ENCODE results near the gene OSCP1. TPM values are rescaled to one million over a fixed set of nuclear protein-coding genes. Genes with fewer than 3 reads are reported as not detected.

OSCP1 gene
- total and polyA plus RNA-seq, 2 donors (not counting 1 experiment from before 2014, with no cell fraction given) = 6.5 to 10.7 TPM

- no peaks in the 10 kb centered on the region for H3K36me3 ChIP-seq (ENCODE audit: control insufficient read depth, insufficient read depth, low read length)
- no peak overlapping the region for H3K4me3 ChIP-seq (replicated peaks in 1 of 4; ENCODE audit: control extremely low read depth in 1 of 4, insufficient read depth in 1 of 4, low read depth in 3 of 4, low read length in 4 of 4)
- TF ChIP-seq EZH2 (IDR thresholded peaks at IDR 0.05; ENCODE audit: low read length, missing control alignments) = no peak
- H3K27me3 ChIP-seq (ENCODE audit: control insufficient read depth, insufficient read depth, low read length) = no peaks in the 10 kb centered on the region
- no peak overlapping the region for H3K9ac ChIP-seq (ENCODE audit: insufficient read depth, low read length)
- no peaks in the 10 kb centered on the region for H4K20me1 ChIP-seq (ENCODE audit: control insufficient read depth, extremely low read depth, insufficient read depth, low read length)
- DNase-seq (ENCODE audit: low read depth in 2 of 2) = no peak
- no peak overlapping the region for H2AFZ ChIP-seq (ENCODE audit: low read length)
- no peaks in the 10 kb centered on the region for H3K9me3 ChIP-seq (ENCODE audit: control insufficient read depth, insufficient read depth, low read depth, low read length)
- H3K4me1 ChIP-seq (ENCODE audit: control insufficient read depth, extremely low read depth, insufficient read depth, low read length) = no peaks in the 10 kb centered on the region
- no peaks in the 10 kb centered on the region for H3K79me2 ChIP-seq (ENCODE audit: control insufficient read depth, insufficient read depth, low read length)
- no peak overlapping the region for H3K27ac ChIP-seq (ENCODE audit: insufficient read depth, low read length)
- no peak overlapping the region for H3K4me2 ChIP-seq (ENCODE audit: extremely low read depth, insufficient read depth, low read length)
These were observed 3.5 kb downstream of the OSCP1 start for GRCh38 chr1:36446746-36447145.

- no peak for DNase-seq (ENCODE audit: low read depth in 2 of 2)
- TF ChIP-seq EZH2 (IDR thresholded peaks at IDR 0.05; ENCODE audit: low read length, missing control alignments) = no peak
- TF ChIP-seq, protein P1, sequence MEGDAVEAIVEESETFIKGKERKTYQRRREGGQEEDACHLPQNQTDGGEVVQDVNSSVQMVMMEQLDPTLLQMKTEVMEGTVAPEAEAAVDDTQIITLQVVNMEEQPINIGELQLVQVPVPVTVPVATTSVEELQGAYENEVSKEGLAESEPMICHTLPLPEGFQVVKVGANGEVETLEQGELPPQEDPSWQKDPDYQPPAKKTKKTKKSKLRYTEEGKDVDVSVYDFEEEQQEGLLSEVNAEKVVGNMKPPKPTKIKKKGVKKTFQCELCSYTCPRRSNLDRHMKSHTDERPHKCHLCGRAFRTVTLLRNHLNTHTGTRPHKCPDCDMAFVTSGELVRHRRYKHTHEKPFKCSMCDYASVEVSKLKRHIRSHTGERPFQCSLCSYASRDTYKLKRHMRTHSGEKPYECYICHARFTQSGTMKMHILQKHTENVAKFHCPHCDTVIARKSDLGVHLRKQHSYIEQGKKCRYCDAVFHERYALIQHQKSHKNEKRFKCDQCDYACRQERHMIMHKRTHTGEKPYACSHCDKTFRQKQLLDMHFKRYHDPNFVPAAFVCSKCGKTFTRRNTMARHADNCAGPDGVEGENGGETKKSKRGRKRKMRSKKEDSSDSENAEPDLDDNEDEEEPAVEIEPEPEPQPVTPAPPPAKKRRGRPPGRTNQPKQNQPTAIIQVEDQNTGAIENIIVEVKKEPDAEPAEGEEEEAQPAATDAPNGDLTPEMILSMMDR (conservative IDR thresholded peaks at IDR 0.05 in 1 of 2, IDR thresholded peaks at IDR 0.05 in 1 of 2; ENCODE audit: low read depth in 1 of 2, low read length in 2 of 2) = peak in 1 of 2 donors; percentile 9
- no peaks in the 10 kb centered on the region for H3K36me3 ChIP-seq (ENCODE audit: control insufficient read depth, insufficient read depth, low read length)
- no peak overlapping the region for H3K4me2 ChIP-seq (ENCODE audit: extremely low read depth, insufficient read depth, low read length)
- H3K27ac ChIP-seq (ENCODE audit: insufficient read depth, low read length) = no peak overlapping the region
- H3K4me3 ChIP-seq (replicated peaks in 1 of 4; ENCODE audit: control extremely low read depth in 1 of 4, insufficient read depth in 1 of 4, low read depth in 3 of 4, low read length in 4 of 4) = no peak overlapping the region
- H3K4me1 ChIP-seq (ENCODE audit: control insufficient read depth, extremely low read depth, insufficient read depth, low read length) = no peaks in the 10 kb centered on the region
- no peaks in the 10 kb centered on the region for H3K27me3 ChIP-seq (ENCODE audit: control insufficient read depth, insufficient read depth, low read length)
- no peaks in the 10 kb centered on the region for H3K79me2 ChIP-seq (ENCODE audit: control insufficient read depth, insufficient read depth, low read length)
- no peaks in the 10 kb centered on the region for H4K20me1 ChIP-seq (ENCODE audit: control insufficient read depth, extremely low read depth, insufficient read depth, low read length)
- H3K9ac ChIP-seq (ENCODE audit: insufficient read depth, low read length) = no peak overlapping the region
- no peaks in the 10 kb centered on the region for H3K9me3 ChIP-seq (ENCODE audit: control insufficient read depth, insufficient read depth, low read depth, low read length)
- H2AFZ ChIP-seq (ENCODE audit: low read length) = no peak overlapping the region
These were observed 4.0 kb downstream of the OSCP1 start for GRCh38 chr1:36446271-36446670.

DNA sequence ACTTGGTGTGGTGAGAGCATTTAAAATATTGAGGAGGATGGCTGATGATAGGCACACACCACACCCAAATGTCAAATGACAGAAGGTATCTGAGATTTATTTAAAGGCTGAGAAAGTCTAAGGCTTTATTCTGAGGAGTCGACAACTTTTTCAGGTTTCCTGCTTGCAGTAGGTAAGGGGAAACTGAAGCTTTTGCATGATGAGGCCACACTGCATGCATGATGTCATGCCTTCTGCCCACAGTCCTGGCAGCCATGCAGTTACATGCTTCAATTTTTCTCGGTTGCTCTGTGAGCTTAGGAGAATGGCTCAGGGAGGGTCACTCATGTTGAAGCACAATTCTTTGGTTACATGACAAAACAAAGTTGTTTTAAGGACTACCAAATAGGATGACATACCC is 7.0 kb downstream of the OSCP1 start:
- Histone ChIP-seq H2AFZ (ENCODE audit: low read length) (no peak overlapping the region), H3K4me2 (ENCODE audit: extremely low read depth, insufficient read depth, low read length) (no peak overlapping the region), H3K9ac (ENCODE audit: insufficient read depth, low read length) (no peak overlapping the region), H3K27me3 (ENCODE audit: control insufficient read depth, insufficient read depth, low read length) (no peaks in the 10 kb centered on the region), H3K79me2 (ENCODE audit: control insufficient read depth, insufficient read depth, low read length) (no peaks in the 10 kb centered on the region), H3K27ac (ENCODE audit: insufficient read depth, low read length) (no peak overlapping the region), H3K36me3 (ENCODE audit: control insufficient read depth, insufficient read depth, low read length) (no peaks in the 10 kb centered on the region), H3K9me3 (ENCODE audit: control insufficient read depth, insufficient read depth, low read depth, low read length) (no peaks in the 10 kb centered on the region), H4K20me1 (ENCODE audit: control insufficient read depth, extremely low read depth, insufficient read depth, low read length) (no peaks in the 10 kb centered on the region), H3K4me3 (replicated peaks in 1 of 4; ENCODE audit: control extremely low read depth in 1 of 4, insufficient read depth in 1 of 4, low read depth in 3 of 4, low read length in 4 of 4) (no peak overlapping the region), H3K4me1 (ENCODE audit: control insufficient read depth, extremely low read depth, insufficient read depth, low read length) (no peaks in the 10 kb centered on the region)
- DNase-seq (ENCODE audit: low read depth in 2 of 2) = no peak
- no peak for TF ChIP-seq EZH2 (IDR thresholded peaks at IDR 0.05; ENCODE audit: low read length, missing control alignments)
- TF ChIP-seq, protein P1 (conservative IDR thresholded peaks at IDR 0.05 in 1 of 2, IDR thresholded peaks at IDR 0.05 in 1 of 2; ENCODE audit: low read depth in 1 of 2, low read length in 2 of 2) = no peak

All from fibroblast of lung (primary cell).